Smooth muscle cell (in vitro differentiated cells): ENCODE measurements around the gene ATP1B4. TPM values are rescaled to one million over a fixed set of nuclear protein-coding genes. Genes with fewer than 3 reads are reported as not detected.

Source experiments
- DNase-seq: peaks from one replicate; lab custom pipeline; 2025; ENCODE audit not compliant: unreplicated experiment; lab: John Stamatoyannopoulos, UW
- H2AFZ ChIP-seq: fragments of 200-600 bp; sonication (generic); 2 replicates; pipeline ENCODE4 v1.6.0; 2016; ENCODE audit warnings: antibody characterized with exemption, low read depth, mild to moderate bottlenecking
- H3F3A ChIP-seq: fragments of 200-600 bp; sonication (generic); 2 replicates; pipeline ENCODE4 v1.6.0; 2017; ENCODE audit warnings: antibody characterized with exemption, low read depth
- H3K27ac ChIP-seq: fragments of 200-600 bp; sonication (generic); 2 replicates; pipeline ENCODE4 v1.5.1; 2016; ENCODE audit warnings: low read depth, mild to moderate bottlenecking
- H3K27me3 ChIP-seq: fragments of 200-600 bp; sonication (generic); 2 replicates; pipeline ENCODE4 v1.6.1; 2016; ENCODE audit warnings: low read depth, mild to moderate bottlenecking
- H3K36me3 ChIP-seq: fragments of 200-600 bp; sonication (generic); 2 replicates; pipeline ENCODE4 v1.5.1; 2016; ENCODE audit warnings: low read depth
- H3K4me1 ChIP-seq: fragments of 200-600 bp; sonication (generic); 2 replicates; pipeline ENCODE4 v1.5.1; 2016; ENCODE audit warnings: low read depth
- H3K4me2 ChIP-seq: fragments of 200-600 bp; sonication (generic); 2 replicates; pipeline ENCODE4 v1.6.0; 2016; ENCODE audit warnings: mild to moderate bottlenecking
- H3K4me3 ChIP-seq: fragments of 200-600 bp; sonication (generic); 2 replicates; pipeline ENCODE4 v1.5.1; 2016; ENCODE audit warnings: mild to moderate bottlenecking
- H3K79me2 ChIP-seq: fragments of 200-600 bp; sonication (generic); 2 replicates; pipeline ENCODE4 v1.6.0; 2016; ENCODE audit warnings: low read depth, mild to moderate bottlenecking
- H3K9ac ChIP-seq: fragments of 200-600 bp; sonication (generic); 2 replicates; pipeline ENCODE4 v1.6.0; 2016; ENCODE audit warnings: low read depth
- H3K9me3 ChIP-seq: fragments of 200-600 bp; sonication (generic); replicated peaks from 2 replicates; pipeline ENCODE4 v1.5.1; 2016; ENCODE audit warnings: low read depth
- H4K20me1 ChIP-seq: fragments of 200-600 bp; sonication (generic); 2 replicates; pipeline ENCODE4 v1.6.0; 2016; ENCODE audit warnings: low read depth
- CTCF ChIP-seq: fragments of 200-600 bp; sonication (generic); IDR thresholded peaks from 2 replicates; pipeline ENCODE4 v1.5.1; 2017; ENCODE audit warnings: borderline replicate concordance, mild to moderate bottlenecking, antibody characterized with exemption; ENCODE audit not compliant: insufficient read depth, poor library complexity, severe bottlenecking
- WGBS: methylation state at CpG from one replicate; pipeline ENCODE4 v1.1.7; 2016; ENCODE audit warnings: low lambda C conversion rate; 5-methylcytosine and 5-hydroxymethylcytosine counted together
- polyA plus RNA-seq: library from polyadenylated mRNA; unstranded; fragments of >200 nt; fragmentation: Nextera tagmentation; extraction: Ambion mirVana; gene quantifications from 2 replicates; pipeline ENCODE4 v1.2.1, GENCODE V29; 2016
- total RNA-seq: library from RNA; depleted of rRNA; stranded (reverse); fragments of >200 nt; gene quantifications from 2 replicates; pipeline ENCODE4 v1.2.3, GENCODE V29; 2014

ATP1B4 gene
- total and polyA plus RNA-seq, 2 experiments from 2014 or later = not detected

DNA sequence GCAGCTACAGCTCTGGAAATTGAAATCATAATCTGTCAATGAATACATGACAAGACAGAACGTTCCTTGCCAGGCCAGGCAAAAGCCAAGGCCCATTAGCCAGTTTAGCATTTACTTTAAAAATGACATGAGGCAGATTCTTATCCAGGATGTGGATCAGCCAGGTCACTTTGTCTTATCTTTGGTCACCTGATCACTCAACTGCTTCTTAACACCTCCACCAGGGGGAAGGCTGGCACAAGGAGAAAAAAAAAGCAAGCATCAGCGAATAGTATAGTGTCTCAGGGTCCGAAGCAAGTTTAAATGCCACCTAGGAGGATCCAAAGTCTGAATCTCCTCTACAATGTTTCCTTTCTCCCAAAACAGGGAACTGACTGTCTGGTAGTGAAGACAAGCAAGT is 18.8 kb downstream of the ATP1B4 start:
- Histone ChIP-seq H3K9me3 (no peaks in the 10 kb centered on the region), H2AFZ (no peak overlapping the region), H3K4me3 (no peak overlapping the region), H3K4me1 (no peaks in the 10 kb centered on the region), H3K27me3 (no peaks in the 10 kb centered on the region), H3K4me2 (no peak overlapping the region), H4K20me1 (no peaks in the 10 kb centered on the region), H3F3A (no peaks in the 10 kb centered on the region), H3K27ac (no peak overlapping the region), H3K9ac (no peak overlapping the region), H3K36me3 (no peaks in the 10 kb centered on the region), H3K79me2 (no peaks in the 10 kb centered on the region)
- 26% methylated on average over 3 of the region's 3 CpGs for WGBS
- no peak for TF ChIP-seq CTCF
- no peak for DNase-seq

DNA sequence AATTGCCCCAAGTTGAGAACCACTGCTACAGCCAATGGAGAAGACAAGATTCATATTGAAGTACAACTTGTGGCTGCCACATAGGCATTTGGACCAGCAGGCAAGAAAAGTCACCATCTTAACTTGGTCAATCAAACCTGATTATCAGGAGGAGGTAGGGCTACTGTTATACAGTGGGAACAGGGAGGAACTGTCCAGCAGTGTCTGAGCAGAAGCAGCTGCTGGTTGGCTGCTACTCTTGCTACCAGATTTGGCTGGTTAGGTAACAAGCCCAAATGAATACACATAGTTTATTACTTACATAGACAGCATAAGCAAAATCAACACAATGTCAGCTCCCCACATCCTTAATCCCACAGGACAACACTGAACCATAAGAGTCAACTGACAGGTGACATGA is 39.4 kb downstream of the ATP1B4 start:
- Histone ChIP-seq H3K79me2 (no peaks in the 10 kb centered on the region), H3K27me3 (no peaks in the 10 kb centered on the region), H3K27ac (no peak overlapping the region), H4K20me1 (no peaks in the 10 kb centered on the region), H3K9me3 (no peaks in the 10 kb centered on the region), H3K4me2 (no peak overlapping the region), H3K4me3 (no peak overlapping the region), H3F3A (no peaks in the 10 kb centered on the region), H3K4me1 (no peaks in the 10 kb centered on the region), H3K36me3 (no peaks in the 10 kb centered on the region), H3K9ac (no peak overlapping the region), H2AFZ (no peak overlapping the region)
- no peak for DNase-seq
- TF ChIP-seq CTCF = no peak

- Histone ChIP-seq H4K20me1 (no peaks in the 10 kb centered on the region), H3K27ac (no peak overlapping the region), H3K27me3 (no peaks in the 10 kb centered on the region), H3K4me3 (no peak overlapping the region), H3K9me3 (no peaks in the 10 kb centered on the region), H3F3A (no peaks in the 10 kb centered on the region), H3K79me2 (no peaks in the 10 kb centered on the region), H3K4me1 (no peaks in the 10 kb centered on the region), H3K4me2 (no peak overlapping the region), H2AFZ (no peak overlapping the region), H3K9ac (no peak overlapping the region), H3K36me3 (no peaks in the 10 kb centered on the region)
- DNase-seq = no peak
- 88% methylated on average over 2 of the region's 2 CpGs for WGBS
- TF ChIP-seq CTCF = no peak
Measured at GRCh38 chrX:120402369-120402768, 40.5 kb downstream of the ATP1B4 start.

GRCh38 chrX:120406638-120407037 is 44.7 kb downstream of the ATP1B4 start:
- Histone ChIP-seq H3K4me2 (no peak overlapping the region), H2AFZ (no peak overlapping the region), H4K20me1 (no peaks in the 10 kb centered on the region), H3K79me2 (no peaks in the 10 kb centered on the region), H3K36me3 (no peaks in the 10 kb centered on the region), H3K27ac (no peak overlapping the region), H3K9ac (no peak overlapping the region), H3K4me3 (no peak overlapping the region), H3K9me3 (no peaks in the 10 kb centered on the region), H3F3A (no peaks in the 10 kb centered on the region), H3K4me1 (no peaks in the 10 kb centered on the region), H3K27me3 (no peaks in the 10 kb centered on the region)
- DNase-seq = no peak
- no peak for TF ChIP-seq CTCF
- 91% methylated on average over 5 of the region's 5 CpGs for WGBS
